ENCODE data around the gene C9orf50. TPM values are rescaled to one million over a fixed set of nuclear protein-coding genes. Genes with fewer than 3 reads are reported as not detected.
"Not testable (repeated sequence)": the region's sequence is repeated elsewhere in the genome, so short reads cannot be mapped to it uniquely, and the experiment has no call there.

The C9orf50 gene
- total RNA-seq, 1 donor: not detected

DNA sequence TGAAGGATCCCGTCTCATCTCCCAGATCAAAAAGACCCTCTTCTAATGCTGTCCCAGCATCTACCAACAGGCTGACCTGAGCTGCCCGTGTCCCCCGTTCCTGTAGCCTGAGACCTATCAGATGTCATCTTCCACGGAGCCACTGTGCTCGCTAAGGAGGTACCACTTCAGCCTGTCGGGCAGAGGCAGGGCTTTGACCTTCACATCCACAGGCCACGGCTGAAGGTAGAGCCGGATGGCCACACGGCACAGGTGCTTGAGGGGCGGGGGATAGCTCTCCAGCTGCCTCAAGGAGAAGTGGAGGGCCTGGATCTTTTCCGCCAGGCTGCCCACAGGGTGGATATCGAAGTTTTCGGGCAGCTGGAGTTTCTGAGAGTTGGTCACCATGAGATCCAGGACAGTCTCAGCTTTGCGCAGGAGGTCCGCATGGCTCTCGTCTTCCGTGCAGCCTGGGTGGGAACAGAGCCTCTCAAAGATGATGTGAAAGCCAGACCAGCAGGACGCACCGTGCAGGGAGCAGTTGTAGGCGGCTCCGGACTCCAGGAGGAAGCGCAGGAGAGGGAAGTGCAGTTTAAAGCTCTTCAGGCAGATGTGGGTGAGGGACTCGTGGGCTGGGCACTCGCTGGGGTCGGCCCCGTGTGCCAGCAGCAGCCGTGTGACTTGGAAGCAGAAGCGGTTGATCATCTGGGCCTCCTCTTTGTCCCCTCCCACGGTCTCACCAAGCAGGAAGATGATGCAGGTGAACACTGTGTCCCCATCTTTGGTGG, 17.0 kb upstream of the C9orf50 start:
- TF ChIP-seq, protein P1, sequence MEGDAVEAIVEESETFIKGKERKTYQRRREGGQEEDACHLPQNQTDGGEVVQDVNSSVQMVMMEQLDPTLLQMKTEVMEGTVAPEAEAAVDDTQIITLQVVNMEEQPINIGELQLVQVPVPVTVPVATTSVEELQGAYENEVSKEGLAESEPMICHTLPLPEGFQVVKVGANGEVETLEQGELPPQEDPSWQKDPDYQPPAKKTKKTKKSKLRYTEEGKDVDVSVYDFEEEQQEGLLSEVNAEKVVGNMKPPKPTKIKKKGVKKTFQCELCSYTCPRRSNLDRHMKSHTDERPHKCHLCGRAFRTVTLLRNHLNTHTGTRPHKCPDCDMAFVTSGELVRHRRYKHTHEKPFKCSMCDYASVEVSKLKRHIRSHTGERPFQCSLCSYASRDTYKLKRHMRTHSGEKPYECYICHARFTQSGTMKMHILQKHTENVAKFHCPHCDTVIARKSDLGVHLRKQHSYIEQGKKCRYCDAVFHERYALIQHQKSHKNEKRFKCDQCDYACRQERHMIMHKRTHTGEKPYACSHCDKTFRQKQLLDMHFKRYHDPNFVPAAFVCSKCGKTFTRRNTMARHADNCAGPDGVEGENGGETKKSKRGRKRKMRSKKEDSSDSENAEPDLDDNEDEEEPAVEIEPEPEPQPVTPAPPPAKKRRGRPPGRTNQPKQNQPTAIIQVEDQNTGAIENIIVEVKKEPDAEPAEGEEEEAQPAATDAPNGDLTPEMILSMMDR (IDR thresholded peaks at IDR 0.05; ENCODE audit: insufficient read depth, low read length): no peak
- H3K4me3 ChIP-seq (ENCODE audit: low read depth, low read length): no peak overlapping the region
- DNase-seq (ENCODE audit: low read depth): no peak

DNA sequence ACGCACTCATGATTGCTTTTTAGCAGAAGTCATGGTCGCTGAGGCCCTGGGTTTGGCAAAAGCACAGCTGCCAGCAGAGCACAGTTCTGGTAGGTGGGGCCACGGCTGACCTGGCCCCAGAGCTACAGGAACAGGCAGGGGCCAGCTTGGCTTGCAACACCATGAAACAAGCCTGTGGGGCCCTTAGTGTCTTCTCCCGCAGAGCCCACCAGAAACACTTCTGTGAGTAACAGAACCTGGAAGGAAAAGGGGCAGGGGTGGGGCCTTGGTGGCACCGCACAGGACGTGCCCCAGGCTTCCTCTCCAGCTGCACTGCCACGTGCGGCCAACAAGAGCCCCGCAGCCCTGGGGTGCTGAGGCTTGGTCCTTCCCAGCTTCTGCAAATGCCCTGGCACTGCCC, 16.2 kb upstream of the C9orf50 start:
- H3K4me3 ChIP-seq (ENCODE audit: low read depth, low read length): no peak overlapping the region
- DNase-seq (ENCODE audit: low read depth): no peak
- TF ChIP-seq, protein P1 (IDR thresholded peaks at IDR 0.05; ENCODE audit: insufficient read depth, low read length): no peak

DNA sequence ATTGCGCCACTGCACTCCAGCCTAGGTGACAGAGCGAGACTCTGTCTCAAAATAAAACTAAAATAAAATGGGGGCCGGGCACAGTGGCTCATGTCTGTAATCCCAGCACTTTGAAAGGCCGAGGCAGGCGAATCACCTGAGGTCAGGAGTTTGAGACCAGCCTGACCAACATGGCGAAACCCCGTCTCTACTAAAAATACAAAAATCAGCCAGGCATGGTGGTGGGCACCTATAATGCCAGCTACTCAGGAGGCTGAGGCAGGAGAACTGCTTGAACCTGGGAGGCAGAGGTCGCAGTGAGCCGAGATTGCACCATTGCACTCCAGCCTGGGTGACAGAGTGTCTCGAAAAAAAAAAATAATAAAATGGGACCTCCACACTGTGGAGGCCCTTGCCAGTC, 15.4 kb upstream of the C9orf50 start:
- not testable (repeated sequence) for H3K4me3 ChIP-seq (ENCODE audit: low read depth, low read length); DNase-seq (ENCODE audit: low read depth)

DNA sequence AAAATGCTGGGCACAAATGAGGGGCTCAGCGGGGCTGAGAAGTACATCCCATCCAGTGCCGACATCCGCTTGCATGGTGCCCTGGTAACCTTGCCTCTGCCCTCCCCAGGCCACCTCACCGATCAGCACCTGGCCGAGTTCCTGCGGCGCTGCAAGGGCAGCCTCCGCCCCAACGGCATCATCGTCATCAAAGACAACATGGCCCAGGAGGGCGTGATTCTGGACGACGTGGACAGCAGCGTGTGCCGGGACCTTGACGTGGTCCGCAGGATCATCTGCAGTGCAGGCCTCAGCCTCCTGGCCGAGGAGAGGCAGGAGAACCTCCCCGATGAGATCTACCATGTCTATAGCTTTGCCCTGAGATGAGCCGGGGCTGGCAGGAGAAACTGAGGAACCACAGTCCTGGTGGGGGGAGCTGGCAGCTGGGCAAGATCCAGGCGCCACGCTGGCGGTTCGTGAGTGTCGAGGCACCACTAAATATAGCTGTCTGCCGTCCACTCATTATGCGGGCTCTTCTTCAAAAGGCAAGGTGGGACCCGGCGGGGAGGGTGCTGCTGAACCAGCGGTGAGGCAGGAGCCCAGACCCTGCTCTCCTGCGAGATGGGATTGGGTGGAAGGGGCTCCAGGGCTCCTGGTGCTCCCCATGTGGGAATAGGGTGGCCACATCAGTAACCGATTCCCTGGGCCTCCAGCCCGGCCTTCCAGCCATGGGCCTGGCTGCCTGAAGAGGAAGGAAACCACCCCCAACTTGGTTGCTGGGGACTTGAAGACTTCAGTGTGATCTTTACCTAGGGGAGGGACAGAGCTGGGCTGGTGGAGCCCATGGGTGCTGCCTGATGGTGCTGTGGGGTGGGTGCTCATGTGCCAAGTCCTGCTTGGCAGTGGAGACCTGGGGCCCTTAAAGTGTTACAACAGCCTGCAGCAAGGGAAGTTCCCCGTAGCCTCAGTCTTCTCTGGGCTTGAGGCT, 14.5 kb upstream of the C9orf50 start:
- TF ChIP-seq, protein P1 (IDR thresholded peaks at IDR 0.05; ENCODE audit: insufficient read depth, low read length): no peak
- no peak overlapping the region for H3K4me3 ChIP-seq (ENCODE audit: low read depth, low read length)
- DNase-seq (ENCODE audit: low read depth): no peak

DNA sequence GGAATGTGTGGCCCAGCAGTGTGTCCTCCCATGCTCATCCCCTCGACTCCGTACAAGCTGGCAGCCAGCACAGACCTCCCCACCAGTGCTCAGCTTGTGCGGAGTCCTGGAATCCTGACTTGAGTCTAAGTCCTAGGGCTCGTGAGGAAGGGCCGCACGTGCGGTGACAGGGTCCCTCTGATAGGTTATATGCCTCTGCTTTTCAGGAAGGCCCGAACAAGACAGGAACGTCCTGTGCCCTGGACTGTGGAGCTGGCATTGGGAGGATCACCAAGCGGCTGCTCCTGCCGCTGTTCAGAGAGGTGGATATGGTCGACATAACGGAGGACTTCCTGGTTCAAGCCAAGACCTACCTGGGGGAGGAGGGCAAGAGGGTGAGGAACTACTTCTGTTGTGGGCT, 12.9 kb upstream of the C9orf50 start:
- DNase-seq (ENCODE audit: low read depth): no peak
- TF ChIP-seq, protein P1 (IDR thresholded peaks at IDR 0.05; ENCODE audit: insufficient read depth, low read length): no peak
- H3K4me3 ChIP-seq (ENCODE audit: low read depth, low read length): no peak overlapping the region

DNA sequence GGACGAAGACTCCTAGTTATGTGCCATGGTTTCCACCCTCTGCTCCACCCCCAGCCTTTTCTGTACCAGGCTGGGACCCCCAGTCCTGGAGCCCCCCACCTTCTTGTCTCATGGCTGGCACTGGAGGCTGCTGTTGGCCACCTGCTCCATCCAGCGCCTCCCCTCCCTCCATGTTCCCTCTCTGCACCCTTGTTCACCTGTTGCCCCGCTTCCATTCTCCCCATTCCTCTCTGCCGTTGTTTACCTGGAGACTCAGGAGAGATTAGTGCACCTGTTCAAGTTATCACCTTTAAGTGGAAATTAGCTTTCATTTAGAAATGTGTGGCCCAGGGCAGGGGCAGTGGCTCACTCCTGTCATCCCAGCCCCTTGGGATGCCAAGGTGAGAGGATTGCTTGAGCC, 12.3 kb upstream of the C9orf50 start:
- no peak for DNase-seq (ENCODE audit: low read depth)
- no peak overlapping the region for H3K4me3 ChIP-seq (ENCODE audit: low read depth, low read length)
- TF ChIP-seq, protein P1 (IDR thresholded peaks at IDR 0.05; ENCODE audit: insufficient read depth, low read length): no peak

DNA sequence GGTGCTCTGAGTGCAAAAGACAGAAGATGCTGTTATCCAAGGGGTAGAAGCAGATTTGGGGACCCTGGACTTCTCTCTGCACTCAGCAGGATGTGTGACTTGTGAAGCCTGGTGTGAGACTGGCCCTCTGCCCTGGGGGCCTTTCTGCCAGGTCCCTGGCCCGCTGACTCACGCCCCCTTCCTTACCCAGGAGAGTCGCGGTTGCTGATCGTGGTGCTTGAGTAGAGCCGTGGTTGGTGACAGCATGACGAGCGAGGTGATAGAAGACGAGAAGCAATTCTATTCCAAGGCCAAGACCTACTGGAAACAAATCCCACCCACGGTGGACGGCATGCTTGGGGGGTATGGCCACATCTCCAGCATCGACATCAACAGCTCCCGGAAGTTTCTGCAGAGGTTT, 11.6 kb upstream of the C9orf50 start:
- H3K4me3 ChIP-seq (ENCODE audit: low read depth, low read length): no peak overlapping the region
- TF ChIP-seq, protein P1 (IDR thresholded peaks at IDR 0.05; ENCODE audit: insufficient read depth, low read length): no peak
- DNase-seq (ENCODE audit: low read depth): no peak

Measured in fibroblast of the aortic adventitia (primary cell).